Prostate gland (tissue), 2 donors: Measurements from ENCODE around the gene PAPSS2. TPM values are rescaled to one million over a fixed set of nuclear protein-coding genes. Genes with fewer than 3 reads are reported as not detected.

ENCODE experiments used
- DNase-seq: peaks from one replicate; pipeline ENCODE4 v3.0.0-alpha.2; 2019; ENCODE audit warnings: low spot score
- H3K27ac ChIP-seq, 2 donors: fragments of 200-600 bp; sonication (generic); 2 replicates each; pipeline ENCODE4 v1.5.1; 2017 to 2019
- H3K27me3 ChIP-seq: fragments of 200-600 bp; sonication (generic); replicated peaks from 2 replicates; pipeline ENCODE4 v1.5.1; 2019; ENCODE audit not compliant: insufficient read depth
- H3K36me3 ChIP-seq, 2 donors: fragments of 200-600 bp; sonication (generic); 1 replicate in 1 of 2; 2 replicates in 1 of 2; pipeline versions ENCODE4 v1.5.1 to v1.8.1; 2017 to 2019
- H3K4me1 ChIP-seq: fragments of 200-600 bp; sonication (generic); replicated peaks from 2 replicates; pipeline ENCODE4 v1.5.1; 2019
- H3K4me3 ChIP-seq, 2 donors: fragments of 200-600 bp; sonication (generic); 2 replicates each; pipeline ENCODE4 v1.5.1; 2017 to 2019
- H3K9me3 ChIP-seq: fragments of 200-600 bp; sonication (generic); 2 replicates; pipeline ENCODE4 v1.5.1; 2017
- CTCF ChIP-seq, 4 experiments: fragments of 200-600 bp in 2 of 4; fragments of 450-650 bp in 2 of 4; sonication (generic) in 2 of 4; IDR thresholded peaks; 1 replicate in 3 of 4; 2 replicates in 1 of 4; pipeline ENCODE4 v1.5.1; 2016 to 2019; ENCODE audit warnings: antibody characterized with exemption in 4 of 4, mild to moderate bottlenecking in 2 of 4, moderate library complexity in 2 of 4
- POLR2A ChIP-seq: fragments of 450-650 bp; IDR thresholded peaks from one replicate; pipeline ENCODE4 v1.6.1; 2016; ENCODE audit warnings: antibody characterized with exemption, mild to moderate bottlenecking
- POLR2AphosphoS5 ChIP-seq: sonication (generic); formaldehyde crosslinking; IDR thresholded peaks from one replicate; pipeline ENCODE4 v1.6.1; 2017; ENCODE audit warnings: antibody characterized with exemption
- WGBS: methylation state at CpG from one replicate; pipeline ENCODE4 v1.1.5; 2018; 5-methylcytosine and 5-hydroxymethylcytosine counted together
- intact Hi-C: fragments of 100-400 bp; cut with DNase I; formaldehyde crosslinking; loops from one replicate; pipeline ENCODE4 v1.14.2; 2022
- total RNA-seq, 2 donors: library from RNA; depleted of rRNA; stranded (reverse); fragments of >200 nt; gene quantifications; one replicate each; pipeline ENCODE4 v1.1.0, GENCODE V29; 2016

The PAPSS2 gene
- total RNA-seq, 2 donors from 2014 or later = 5.5 to 9.0 TPM

- Histone ChIP-seq H3K36me3 (no peaks in the 10 kb centered on the region), H3K4me3 (no peak overlapping the region), H3K9me3 (no peaks in the 10 kb centered on the region), H3K27me3 (no peaks in the 10 kb centered on the region), H3K27ac (no peak overlapping the region), H3K4me1 (no peaks in the 10 kb centered on the region)
- DNase-seq = no peak
- TF ChIP-seq POLR2A = no peak
- TF ChIP-seq POLR2AphosphoS5 = no peak
- TF ChIP-seq CTCF (IDR thresholded peaks at IDR 0.05) = no peak
- intact Hi-C loops = no loop called here
- 59% methylated on average over 7 of the region's 7 CpGs for WGBS
These were observed 24.4 kb downstream of the PAPSS2 start for GRCh38 chr10:87684001-87684638.

GRCh38 chr10:87685832-87686574 lies 26.3 kb downstream of the PAPSS2 start:
- no peak for DNase-seq
- Histone ChIP-seq H3K9me3 (no peaks in the 10 kb centered on the region), H3K4me1 (no peaks in the 10 kb centered on the region), H3K27me3 (no peaks in the 10 kb centered on the region), H3K36me3 (no peaks in the 10 kb centered on the region), H3K27ac (no peak overlapping the region), H3K4me3 (no peak overlapping the region)
- TF ChIP-seq POLR2A (no peak), CTCF (IDR thresholded peaks at IDR 0.05) (no peak), POLR2AphosphoS5 (no peak)
- WGBS = 52% methylated on average over 5 of the region's 5 CpGs
- intact Hi-C loops = no loop called here

- H3K27ac ChIP-seq = no peak overlapping the region
These were observed 31.9 kb downstream of the PAPSS2 start for GRCh38 chr10:87691506-87692070.

GRCh38 chr10:87692956-87693484 lies 33.3 kb downstream of the PAPSS2 start:
- no peak for DNase-seq
- H3K27ac ChIP-seq = no peak overlapping the region
- WGBS = 82% methylated on average over 3 of the region's 3 CpGs
- no peaks in the 10 kb centered on the region for H3K4me1 ChIP-seq
- TF ChIP-seq CTCF (IDR thresholded peaks at IDR 0.05) (no peak), POLR2AphosphoS5 (no peak), POLR2A (no peak)
- H3K9me3 ChIP-seq = no peaks in the 10 kb centered on the region
- no peaks in the 10 kb centered on the region for H3K27me3 ChIP-seq
- H3K36me3 ChIP-seq = no peaks in the 10 kb centered on the region
- no peak overlapping the region for H3K4me3 ChIP-seq
- intact Hi-C loops = no loop called here

More at GRCh38 chr10:87691506-87692070, 31.9 kb downstream of the PAPSS2 start:
- WGBS = 88% methylated on average over 3 of the region's 3 CpGs
- H3K36me3 ChIP-seq = no peaks in the 10 kb centered on the region
- H3K4me3 ChIP-seq = no peak overlapping the region
- H3K27me3 ChIP-seq = no peaks in the 10 kb centered on the region
- intact Hi-C loops = no loop called here
- no peaks in the 10 kb centered on the region for H3K9me3 ChIP-seq
- H3K4me1 ChIP-seq = no peaks in the 10 kb centered on the region
- no peak for DNase-seq
- no peak for TF ChIP-seq CTCF (IDR thresholded peaks at IDR 0.05)
- no peak for TF ChIP-seq POLR2A
- TF ChIP-seq POLR2AphosphoS5 = no peak
